ENCODE results near the gene LRRN2. TPM values are rescaled to one million over a fixed set of nuclear protein-coding genes. Genes with fewer than 3 reads are reported as not detected.

The LRRN2 gene
- total and polyA plus RNA-seq, 2 of the 8 experiments (the other 6 are each of a cell fraction or from before 2014, with no cell fraction given): 1.8 to 2.3 TPM

GRCh38 chr1:204711103-204711946 lies 25.8 kb upstream of the LRRN2 start:
- Histone ChIP-seq H3K14ac (ENCODE audit: insufficient read length) (no peak overlapping the region), H4K5ac (ENCODE audit: insufficient read length, low read depth, low read length) (no peak overlapping the region), H2BK15ac (ENCODE audit: low read length) (no peak overlapping the region), H3K36me3 (ENCODE audit: control insufficient read depth in 2 of 4, insufficient read depth in 4 of 4, low read length in 3 of 4) (no peaks in the 10 kb centered on the region), H2BK120ac (replicated peaks; ENCODE audit: low read depth, low read length) (no peak overlapping the region), H3K27me3 (replicated peaks in 1 of 4; ENCODE audit: control insufficient read depth in 3 of 4, extremely low read depth in 1 of 4, insufficient read depth in 3 of 4, low read length in 3 of 4) (peaks cover 39 to 72% (median 60%) of the 10 kb centered on the region in 4 experiments), H2BK12ac (ENCODE audit: low read depth, low read length) (peak overlapping the region; percentile 82), H4K8ac (ENCODE audit: extremely low read depth, insufficient read depth, low read length) (no peak overlapping the region), H3K18ac (ENCODE audit: extremely low read depth, low read length) (no peak overlapping the region), H3K4ac (replicated peaks; ENCODE audit: insufficient read length, low read depth, low read length) (no peak overlapping the region), H3K27ac (ENCODE audit: low read depth, low read length) (no peak overlapping the region), H4K20me1 (replicated peaks in 1 of 2; ENCODE audit: control insufficient read depth in 1 of 2, insufficient read depth in 2 of 2, low read length in 2 of 2) (peaks cover 12 to 32% of the 10 kb centered on the region in 2 experiments), H2AK5ac (ENCODE audit: low read depth, low read length) (peak overlapping the region; percentile 56; the same call in 1 of the 2 replicates), H3K9ac (replicated peaks in 1 of 4; ENCODE audit: extremely low read depth in 1 of 4, low read depth in 3 of 4, low read length in 3 of 4) (no peak overlapping the region), H3K4me3 (ENCODE audit: extremely low read depth in 1 of 4, insufficient read depth in 2 of 4, low read depth in 3 of 4, low read length in 4 of 4) (no peak overlapping the region; a peak in 1 of 8 replicates), H3K4me2 (ENCODE audit: insufficient read depth in 1 of 2, low read depth in 2 of 2, low read length in 2 of 2) (peak overlapping the region; percentile 41 to 46; a peak in 3 of 4 replicates), H2AFZ (ENCODE audit: low read length) (no peak overlapping the region), H2BK20ac (ENCODE audit: low read length) (no peak overlapping the region), H3K4me1 (replicated peaks in 1 of 4; ENCODE audit: control insufficient read depth in 3 of 4, insufficient read depth in 4 of 4, low read length in 3 of 4) (peaks cover 34 to 49% (median 35%) of the 10 kb centered on the region in 4 experiments), H2BK5ac (ENCODE audit: low read depth, low read length) (no peak overlapping the region), H3K23ac (ENCODE audit: insufficient read length) (no peak overlapping the region), H3K79me2 (ENCODE audit: control insufficient read depth in 1 of 2, insufficient read depth in 2 of 2, low read length in 2 of 2) (no peaks in the 10 kb centered on the region), H4K91ac (replicated peaks; ENCODE audit: insufficient read length, low read length) (no peak overlapping the region), H3K23me2 (ENCODE audit: low read depth, low read length) (peaks cover 2% of the 10 kb centered on the region; the same call in 1 of the 2 replicates), H3K9me3 (ENCODE audit: insufficient read depth in 2 of 2, low read depth in 1 of 2, low read length in 1 of 2) (no peaks in the 10 kb centered on the region), H3K79me1 (ENCODE audit: low read depth, low read length) (no peaks in the 10 kb centered on the region), H3K56ac (replicated peaks; ENCODE audit: insufficient read length, low read depth, low read length) (no peak overlapping the region)
- DNase-seq (ENCODE audit: low read depth in 1 of 2, low spot score in 2 of 2): no peak
- ChIA-PET CTCF (ENCODE audit: partially characterized antibody) (interaction anchor here (0.6 to 8.4 kb wide), 12 partner anchors 8 to 144 kb away, joined by 3 to 35 read pairs (median 3); no protein-coding TSS in a partner anchor), POLR2A (ENCODE audit: partially characterized antibody) (interaction anchor here (1.2 to 1.5 kb wide), 3 partner anchors 17 to 146 kb away, joined by 3 read pairs; no protein-coding TSS in a partner anchor)
- FAIRE-seq: no peak
- WGBS, 2 experiments (ENCODE audit: extremely low coverage in 1 of 2, insufficient coverage in 1 of 2, insufficient read length in 1 of 2, insufficient replicate concordance in 2 of 2, low coverage in 1 of 2, low lambda C conversion rate in 2 of 2, missing lambda C conversion rate in 1 of 2): 37% methylated on average over 16 of the region's 16 CpGs; no CpG with 5 or more reads in 1 of the 2 experiments
- no peak for TF ChIP-seq POU5F1 (IDR thresholded peaks at IDR 0.05; ENCODE audit: low read depth, low read length)
- TF ChIP-seq MAFK (IDR thresholded peaks at IDR 0.05; ENCODE audit: low read depth, low read length): 0 out of 2 replicates have a peak, but pooled peaks have one; percentile 5
- TF ChIP-seq JUN (IDR thresholded peaks at IDR 0.05; ENCODE audit: low read depth, low read length): no peak
- peak; percentile 38; the same call in 1 of the 2 replicates for TF ChIP-seq KDM1A (IDR thresholded peaks at IDR 0.05; ENCODE audit: borderline replicate concordance, low read length)
- no peak for TF ChIP-seq TCF12 (IDR thresholded peaks at IDR 0.05; ENCODE audit: low read depth, low read length)
